ENCODE data around the gene FAIM2. TPM values are rescaled to one million over a fixed set of nuclear protein-coding genes. Genes with fewer than 3 reads are reported as not detected.

Gene FAIM2
- total RNA-seq, 2 experiments from 2014 or later, result not detected

DNA sequence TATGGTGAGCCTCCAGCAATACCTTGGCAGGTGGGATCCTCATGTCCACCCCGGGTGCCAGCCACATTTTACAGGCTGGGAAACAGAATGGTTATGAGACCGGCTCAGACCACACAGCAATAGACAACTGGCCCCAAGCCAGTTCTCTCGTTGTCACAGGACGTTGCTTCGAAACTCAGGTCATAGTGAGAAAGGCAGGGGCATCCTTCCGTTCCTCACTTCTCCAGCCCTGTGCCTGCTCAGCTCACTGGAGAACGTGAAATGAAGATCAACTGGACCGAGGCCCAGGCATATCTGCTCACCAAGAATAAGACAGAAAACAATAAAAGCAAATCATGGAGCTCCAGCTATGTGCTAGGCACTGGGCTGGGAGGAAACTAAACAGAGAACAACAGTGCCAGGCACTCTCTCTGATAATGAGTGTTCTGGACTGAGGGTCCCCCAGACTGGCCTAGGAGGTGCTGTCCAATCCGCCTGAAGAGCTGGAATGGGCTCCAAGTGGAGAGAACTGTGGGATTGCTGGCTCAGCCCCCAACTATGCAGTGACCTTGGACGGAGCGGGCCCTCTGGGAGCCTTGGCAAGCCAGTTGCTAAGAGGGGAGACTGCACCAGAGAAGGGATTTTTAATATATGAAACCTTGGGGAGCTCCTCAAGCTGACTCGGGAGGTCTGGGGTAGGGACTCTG lies 18.8 kb upstream of the FAIM2 start:
- no peak for DNase-seq
- no peaks in the 10 kb centered on the region for H3K27me3 Mint-ChIP-seq
- no peak overlapping the region for H3K27ac ChIP-seq (ENCODE audit: low read depth in 1 of 2, low read length in 2 of 2)

DNA sequence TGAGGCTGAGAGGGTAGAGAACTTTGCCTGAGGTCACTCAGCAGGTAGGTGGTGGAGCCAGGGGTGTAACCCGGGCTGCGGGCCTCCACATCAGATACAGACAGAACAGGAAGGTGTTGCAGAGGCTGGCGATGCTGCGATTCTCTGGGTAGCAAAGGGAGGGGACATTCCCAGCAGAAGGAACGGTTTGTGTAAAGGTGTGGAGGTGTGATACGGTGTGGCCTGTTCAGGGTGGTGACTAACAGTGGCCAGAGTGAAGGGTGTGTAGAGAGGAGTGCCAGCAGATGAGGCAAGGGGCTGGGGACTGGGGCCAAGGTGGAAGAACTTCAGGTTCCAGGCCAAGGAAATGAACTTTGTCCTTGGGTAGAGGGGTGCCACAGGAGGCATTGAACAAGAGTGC lies 18.2 kb upstream of the FAIM2 start:
- H3K27ac Mint-ChIP-seq, result no peak overlapping the region
- H3K36me3 Mint-ChIP-seq (ENCODE audit: low read depth), result no peaks in the 10 kb centered on the region
- POLR2A ChIA-PET, result no interaction called here
- H3K27me3 ChIP-seq (ENCODE audit: control insufficient read depth in 1 of 2, insufficient read depth in 2 of 2, low read length in 2 of 2), result peaks cover 0 to 3% of the 10 kb centered on the region in 2 experiments
- TF ChIP-seq, protein P1, sequence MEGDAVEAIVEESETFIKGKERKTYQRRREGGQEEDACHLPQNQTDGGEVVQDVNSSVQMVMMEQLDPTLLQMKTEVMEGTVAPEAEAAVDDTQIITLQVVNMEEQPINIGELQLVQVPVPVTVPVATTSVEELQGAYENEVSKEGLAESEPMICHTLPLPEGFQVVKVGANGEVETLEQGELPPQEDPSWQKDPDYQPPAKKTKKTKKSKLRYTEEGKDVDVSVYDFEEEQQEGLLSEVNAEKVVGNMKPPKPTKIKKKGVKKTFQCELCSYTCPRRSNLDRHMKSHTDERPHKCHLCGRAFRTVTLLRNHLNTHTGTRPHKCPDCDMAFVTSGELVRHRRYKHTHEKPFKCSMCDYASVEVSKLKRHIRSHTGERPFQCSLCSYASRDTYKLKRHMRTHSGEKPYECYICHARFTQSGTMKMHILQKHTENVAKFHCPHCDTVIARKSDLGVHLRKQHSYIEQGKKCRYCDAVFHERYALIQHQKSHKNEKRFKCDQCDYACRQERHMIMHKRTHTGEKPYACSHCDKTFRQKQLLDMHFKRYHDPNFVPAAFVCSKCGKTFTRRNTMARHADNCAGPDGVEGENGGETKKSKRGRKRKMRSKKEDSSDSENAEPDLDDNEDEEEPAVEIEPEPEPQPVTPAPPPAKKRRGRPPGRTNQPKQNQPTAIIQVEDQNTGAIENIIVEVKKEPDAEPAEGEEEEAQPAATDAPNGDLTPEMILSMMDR (IDR thresholded peaks at IDR 0.05), result no peak
- no peaks in the 10 kb centered on the region for H3K4me1 ChIP-seq (ENCODE audit: insufficient read depth, low read length)
- no peaks in the 10 kb centered on the region for H3K9me3 Mint-ChIP-seq
- CTCF ChIA-PET, result no interaction called here
- H3K9me3 ChIP-seq (ENCODE audit: control insufficient read depth in 1 of 2, insufficient read depth in 1 of 2, low read length in 2 of 2), result no peaks in the 10 kb centered on the region
- H3K27me3 Mint-ChIP-seq, result peaks cover 3% of the 10 kb centered on the region
- intact Hi-C loops (cut with DNase I, micrococcal nuclease), result no loop called here
- H3K27ac ChIP-seq (ENCODE audit: low read depth in 1 of 2, low read length in 2 of 2), result no peak overlapping the region
- no peak overlapping the region for H3K4me3 ChIP-seq (ENCODE audit: low read length)
- DNase-seq, result no peak
- ATAC-seq (ENCODE audit: poor library complexity), result no peak
- no peaks in the 10 kb centered on the region for H3K4me1 Mint-ChIP-seq (ENCODE audit: low read depth)
- no peaks in the 10 kb centered on the region for H3K36me3 ChIP-seq (ENCODE audit: insufficient read depth, low read length)
- no peak overlapping the region for H3K4me3 Mint-ChIP-seq

More for the DNA sequence above, 18.8 kb upstream of the FAIM2 start:
- Mint-ChIP-seq H3K27ac (no peak overlapping the region), H3K4me1 (ENCODE audit: low read depth) (no peaks in the 10 kb centered on the region), H3K4me3 (no peak overlapping the region), H3K9me3 (no peaks in the 10 kb centered on the region), H3K36me3 (ENCODE audit: low read depth) (no peaks in the 10 kb centered on the region)
- CTCF ChIA-PET, result no interaction called here
- intact Hi-C loops (cut with DNase I, micrococcal nuclease), result no loop called here
- H3K27me3 ChIP-seq (ENCODE audit: control insufficient read depth in 1 of 2, insufficient read depth in 2 of 2, low read length in 2 of 2), result peaks cover 0 to 1% of the 10 kb centered on the region in 2 experiments
- no peak overlapping the region for H3K4me3 ChIP-seq (ENCODE audit: low read length)
- H3K9me3 ChIP-seq (ENCODE audit: control insufficient read depth in 1 of 2, insufficient read depth in 1 of 2, low read length in 2 of 2), result no peaks in the 10 kb centered on the region
- POLR2A ChIA-PET, result no interaction called here
- no peak for ATAC-seq (ENCODE audit: poor library complexity)
- no peaks in the 10 kb centered on the region for H3K4me1 ChIP-seq (ENCODE audit: insufficient read depth, low read length)
- H3K36me3 ChIP-seq (ENCODE audit: insufficient read depth, low read length), result no peaks in the 10 kb centered on the region
- TF ChIP-seq, protein P1 (IDR thresholded peaks at IDR 0.05), result no peak

DNA sequence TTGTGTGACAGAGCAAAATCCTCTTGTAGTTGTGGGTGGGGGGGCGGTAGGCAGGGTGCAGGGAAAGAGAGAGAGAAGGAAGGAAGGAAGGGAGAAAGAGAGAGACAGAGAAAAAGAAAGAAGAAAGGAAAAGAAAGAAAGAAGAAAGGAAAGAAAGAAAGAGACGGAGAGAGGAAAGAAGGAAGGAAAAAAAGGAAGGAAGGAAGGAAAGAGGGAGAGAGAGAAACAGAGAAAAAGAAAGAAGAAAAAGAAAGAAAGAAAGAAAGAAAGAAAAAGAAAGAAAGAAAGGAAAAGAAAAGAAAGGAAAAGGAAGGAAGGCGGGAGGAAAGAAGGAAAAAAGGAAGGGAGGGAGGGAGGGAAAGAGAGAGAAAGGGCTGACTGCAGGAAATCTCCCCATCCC lies 17.6 kb upstream of the FAIM2 start:
- H3K4me1 Mint-ChIP-seq (ENCODE audit: low read depth), result no peaks in the 10 kb centered on the region

More for the DNA sequence above, 17.6 kb upstream of the FAIM2 start:
- H3K27ac Mint-ChIP-seq, result no peak overlapping the region
- no peaks in the 10 kb centered on the region for H3K4me1 ChIP-seq (ENCODE audit: insufficient read depth, low read length)
- H3K36me3 Mint-ChIP-seq (ENCODE audit: low read depth), result no peaks in the 10 kb centered on the region
- H3K9me3 Mint-ChIP-seq, result no peaks in the 10 kb centered on the region
- H3K27ac ChIP-seq (ENCODE audit: low read depth in 1 of 2, low read length in 2 of 2), result no peak overlapping the region
- no peaks in the 10 kb centered on the region for H3K36me3 ChIP-seq (ENCODE audit: insufficient read depth, low read length)
- no peak overlapping the region for H3K4me3 ChIP-seq (ENCODE audit: low read length)
- POLR2A ChIA-PET, result no interaction called here
- H3K27me3 Mint-ChIP-seq, result peaks cover 4% of the 10 kb centered on the region
- H3K9me3 ChIP-seq (ENCODE audit: control insufficient read depth in 1 of 2, insufficient read depth in 1 of 2, low read length in 2 of 2), result no peaks in the 10 kb centered on the region
- peaks cover 0 to 3% of the 10 kb centered on the region in 2 experiments for H3K27me3 ChIP-seq (ENCODE audit: control insufficient read depth in 1 of 2, insufficient read depth in 2 of 2, low read length in 2 of 2)
- TF ChIP-seq, protein P1 (IDR thresholded peaks at IDR 0.05), result no peak
- CTCF ChIA-PET, result no interaction called here
- ATAC-seq (ENCODE audit: poor library complexity) (no peak), DNase-seq (no peak)
- intact Hi-C loops (cut with DNase I, micrococcal nuclease), result no loop called here
- no peak overlapping the region for H3K4me3 Mint-ChIP-seq
